Stimulated activated CD8-positive, alpha-beta memory T cell treated with anti-CD3 and anti-CD28 coated beads, Interleukin-4, amount 100 ng/mL, for 24 hours (primary cell): ENCODE data around the gene IGF2R.
"Not testable (repeated sequence)": the region's sequence is repeated elsewhere in the genome, so short reads cannot be mapped to it uniquely, and the experiment has no call there.

Experiments used
- DNase-seq: peaks from one replicate; pipeline ENCODE4 v3.0.0-alpha.2; 2020; ENCODE audit warnings: low read depth

IGF2R gene

GRCh38 chr6:160138839-160139419 lies 170.0 kb downstream of the IGF2R start:
- DNase-seq, result no peak

- DNase-seq, result no peak
Observed at GRCh38 chr6:160139420-160139851, 170.6 kb downstream of the IGF2R start.

- DNase-seq, result not testable (repeated sequence)
Observed at GRCh38 chr6:160140493-160140892, 171.6 kb downstream of the IGF2R start.

- DNase-seq, result no peak
Observed at GRCh38 chr6:160141001-160141726, 172.3 kb downstream of the IGF2R start.

GRCh38 chr6:160142115-160142715 lies 173.3 kb downstream of the IGF2R start:
- no peak for DNase-seq

GRCh38 chr6:160146454-160147145 lies 177.7 kb downstream of the IGF2R start:
- no peak for DNase-seq

GRCh38 chr6:160147146-160147536 lies 178.3 kb downstream of the IGF2R start:
- DNase-seq, result no peak

- no peak for DNase-seq
Observed at GRCh38 chr6:160154471-160154870, 185.6 kb downstream of the IGF2R start.

- DNase-seq, result no peak
Observed at GRCh38 chr6:160156842-160157241, 188.0 kb downstream of the IGF2R start.

- DNase-seq, result no peak
Observed at GRCh38 chr6:160160450-160160849, 191.6 kb downstream of the IGF2R start.
